Activated CD8-positive, alpha-beta memory T cell treated with anti-CD3 and anti-CD28 coated beads, Interleukin-2, amount 50 U/mL, for 24 hours (primary cell): Measurements from ENCODE around the gene MTHFR.
"Not testable (repeated sequence)": the region's sequence is repeated elsewhere in the genome, so short reads cannot be mapped to it uniquely, and the experiment has no call there.

Experiments used
- DNase-seq: peaks from one replicate; pipeline ENCODE4 v3.0.0-alpha.2; 2020; ENCODE audit errors: extremely low read depth

The MTHFR gene

DNA sequence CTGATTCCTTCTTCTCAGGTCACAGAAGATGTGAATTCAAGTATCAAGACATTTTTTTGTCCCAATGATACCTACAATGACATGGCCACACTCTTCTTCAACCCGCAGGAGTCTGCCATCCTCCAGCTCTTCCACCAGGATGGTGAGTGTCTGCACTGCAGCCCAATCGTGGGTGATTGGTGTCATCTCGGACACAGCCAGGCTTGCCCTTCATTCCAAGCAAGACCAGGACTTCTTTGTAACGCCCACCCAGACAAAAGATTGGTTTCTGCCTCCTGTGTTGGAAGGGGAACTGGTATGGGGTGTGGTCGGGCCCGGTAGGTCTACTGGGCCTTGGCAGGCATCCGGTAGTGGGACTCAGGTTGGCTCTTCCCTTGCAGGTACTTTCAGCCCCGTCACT is 27.7 kb upstream of the MTHFR start:
- DNase-seq, result no peak

DNA sequence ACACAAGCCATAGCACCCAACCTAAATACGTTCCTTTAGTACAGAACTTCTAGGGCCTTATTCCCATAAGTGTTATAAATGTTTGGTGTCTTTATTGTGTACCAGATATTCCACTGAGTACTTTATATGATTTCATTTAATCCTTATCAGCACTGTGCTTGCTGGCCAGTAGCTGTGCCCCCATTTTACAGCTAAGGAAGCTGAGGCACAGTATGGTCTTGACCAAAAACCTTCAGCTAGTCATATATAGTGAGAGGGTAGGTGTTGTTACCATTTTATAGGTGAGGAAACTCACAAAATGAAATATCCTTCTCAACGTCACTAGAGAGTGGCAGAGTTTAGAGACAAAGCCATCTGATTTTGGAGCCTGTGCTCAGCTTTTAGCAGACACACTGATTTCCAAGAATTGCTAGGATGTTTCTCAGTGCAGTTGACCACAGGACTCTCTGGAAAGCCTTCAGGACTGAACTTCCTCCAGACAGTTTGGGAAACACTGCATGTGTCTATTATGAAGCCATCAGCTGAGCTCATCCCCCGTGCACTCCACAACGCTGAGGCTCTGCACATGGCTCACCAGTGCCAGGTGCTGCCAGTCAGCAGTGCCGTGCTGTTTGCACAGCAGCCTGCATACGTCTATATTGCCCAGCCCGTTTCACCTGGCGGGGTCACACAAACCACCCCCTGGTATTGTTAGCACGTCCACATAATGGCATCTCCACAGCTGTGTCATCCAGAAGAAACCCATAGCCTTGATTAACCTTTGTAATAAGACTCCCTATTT is 26.4 kb upstream of the MTHFR start:
- DNase-seq, result no peak

DNA sequence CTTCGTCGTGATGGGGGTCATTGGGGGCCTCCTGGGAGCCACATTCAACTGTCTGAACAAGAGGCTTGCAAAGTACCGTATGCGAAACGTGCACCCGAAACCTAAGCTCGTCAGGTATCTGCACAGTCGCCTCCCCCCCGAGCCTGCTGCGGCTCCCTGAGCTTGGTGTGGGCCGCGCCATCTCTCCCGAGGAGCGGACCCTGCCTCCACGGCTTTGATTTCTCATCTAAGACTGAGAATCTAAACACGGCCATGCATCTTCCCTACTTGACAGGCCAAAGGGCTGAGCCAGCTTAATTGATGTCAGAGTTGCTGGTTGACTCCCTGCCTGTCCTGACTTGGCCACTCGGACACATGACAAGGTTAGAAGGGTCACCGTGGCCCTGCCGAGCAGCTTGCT is 22.7 kb upstream of the MTHFR start:
- no peak for DNase-seq

DNA sequence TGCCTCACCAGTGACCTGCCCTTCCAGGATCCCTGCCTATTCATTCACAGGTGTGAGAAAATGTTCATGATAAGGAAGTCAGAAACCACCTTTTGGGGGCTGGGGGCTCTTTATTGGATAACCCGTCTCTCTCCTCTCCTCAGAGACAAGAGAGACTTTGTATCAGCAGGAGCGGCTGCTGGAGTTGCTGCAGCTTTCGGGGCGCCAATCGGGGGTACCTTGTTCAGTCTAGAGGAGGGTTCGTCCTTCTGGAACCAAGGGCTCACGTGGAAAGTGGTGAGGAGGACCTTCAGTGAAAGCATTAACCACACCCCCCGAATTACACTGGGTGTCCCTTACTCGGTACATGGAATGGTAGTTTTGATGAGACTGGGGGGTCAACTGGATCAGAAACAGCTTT is 21.2 kb upstream of the MTHFR start:
- DNase-seq, result no peak

DNA sequence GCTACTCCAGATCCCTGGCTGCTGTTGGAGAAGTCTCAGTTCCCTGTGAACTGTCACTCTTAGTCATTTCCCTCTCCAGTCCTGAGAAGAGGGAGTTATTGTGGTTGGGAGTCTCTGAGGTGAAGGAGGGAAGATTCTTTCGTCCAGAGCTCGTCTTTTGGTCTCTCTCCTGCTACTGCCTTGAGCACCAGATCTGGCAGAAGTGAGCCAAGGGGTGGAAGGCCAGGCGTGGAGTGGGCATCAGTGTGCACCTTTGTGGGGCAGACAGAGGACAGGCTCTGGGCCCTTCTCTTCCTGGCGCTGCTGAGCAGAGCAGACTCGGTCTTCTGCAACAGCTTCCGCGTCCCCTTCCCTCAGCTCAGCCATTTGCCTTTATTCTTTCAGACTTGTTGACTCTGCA is 19.4 kb upstream of the MTHFR start:
- DNase-seq, result no peak

DNA sequence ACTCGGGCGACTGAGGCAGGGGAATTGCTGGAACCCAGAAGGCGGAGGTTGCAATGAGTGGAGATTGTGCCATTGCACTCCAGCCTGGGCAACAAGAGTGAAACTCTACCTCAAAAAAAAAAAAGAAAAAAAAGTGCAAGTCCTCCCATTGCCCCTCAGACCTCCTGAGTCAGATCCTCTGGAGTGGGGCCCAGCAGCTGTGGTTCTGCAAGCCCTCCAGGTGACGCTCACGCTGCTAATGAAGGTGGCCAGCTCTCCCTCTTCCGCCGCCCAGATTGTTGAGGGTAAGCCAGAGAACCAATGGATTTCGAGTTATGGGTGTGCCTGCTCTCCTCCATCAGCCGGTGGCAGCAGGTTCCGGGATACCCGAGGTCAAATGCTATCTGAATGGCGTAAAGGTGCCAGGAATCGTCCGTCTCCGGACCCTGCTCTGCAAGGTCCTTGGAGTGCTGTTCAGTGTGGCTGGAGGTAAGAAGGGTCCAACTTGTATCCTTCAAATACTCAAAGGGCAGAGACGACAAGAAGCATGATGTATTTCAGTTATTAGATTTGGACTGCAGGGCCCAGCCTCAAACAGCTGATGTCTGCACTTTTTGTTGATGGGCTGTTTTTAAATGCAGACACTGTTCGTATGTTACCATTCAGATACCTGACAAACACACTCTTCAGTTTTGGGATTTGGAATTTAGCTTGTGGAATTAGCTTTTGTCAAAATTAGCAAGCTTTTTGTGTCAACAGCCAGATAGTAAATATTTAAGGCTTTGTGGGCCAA is 17.8 kb upstream of the MTHFR start:
- DNase-seq, result no peak

DNA sequence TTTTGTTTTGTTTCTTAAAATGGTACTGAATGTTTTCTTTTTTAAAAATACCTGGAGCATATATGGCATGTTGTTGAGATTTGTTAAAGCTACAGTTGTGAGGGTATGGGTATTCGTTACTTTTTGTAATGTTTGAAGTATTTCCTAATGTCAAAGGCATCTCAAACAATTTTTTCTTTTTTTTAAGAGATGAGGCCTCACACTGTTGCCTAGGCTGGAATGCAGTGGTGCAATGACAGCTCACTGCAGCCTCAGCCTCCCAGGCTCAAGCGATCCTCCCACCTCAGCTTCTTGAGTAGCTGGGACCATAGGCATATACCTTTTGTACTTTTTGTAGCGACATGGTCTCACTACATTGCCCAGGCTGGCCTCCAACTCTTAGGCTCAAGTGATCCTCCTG is 16.3 kb upstream of the MTHFR start:
- no peak for DNase-seq

DNA sequence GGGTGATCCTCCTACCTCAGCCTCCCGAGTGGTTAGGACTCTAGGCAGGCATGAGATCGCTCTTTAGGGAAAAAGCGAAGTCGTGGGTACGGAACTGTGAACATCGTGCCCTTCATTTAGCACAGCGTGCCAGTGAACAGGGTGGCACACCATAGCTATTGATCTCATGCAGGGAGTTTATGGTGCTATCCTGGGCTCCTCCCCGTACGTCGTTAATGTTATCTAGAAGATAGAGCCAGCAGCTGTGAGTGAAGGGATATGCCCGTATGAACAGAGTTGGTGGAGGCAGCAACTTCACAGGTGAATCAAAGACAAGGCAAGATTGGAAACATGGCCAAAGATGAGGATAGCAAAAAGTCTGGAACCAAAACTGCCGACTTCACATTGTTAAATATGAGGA is 11.4 kb upstream of the MTHFR start:
- DNase-seq, result no peak

DNA sequence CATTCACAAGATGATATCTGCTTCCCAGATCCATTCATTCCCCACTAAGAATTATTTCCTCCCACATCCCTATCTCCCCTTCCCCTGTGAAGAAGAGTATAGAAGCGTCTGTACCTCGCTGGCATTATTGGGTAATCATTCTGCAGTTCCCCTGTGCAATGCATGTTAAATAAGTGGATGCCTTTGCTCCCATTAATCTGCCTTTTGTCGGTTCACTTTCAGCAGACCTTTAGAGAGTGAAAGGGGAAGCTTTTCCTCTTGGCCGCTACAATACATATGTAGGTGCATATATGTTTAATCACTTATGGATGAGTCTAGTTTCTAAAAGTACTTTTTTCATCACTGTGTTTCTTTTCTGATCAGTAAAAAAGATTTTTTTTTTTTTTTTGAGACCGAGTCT is 7.3 kb upstream of the MTHFR start:
- DNase-seq, result no peak

DNA sequence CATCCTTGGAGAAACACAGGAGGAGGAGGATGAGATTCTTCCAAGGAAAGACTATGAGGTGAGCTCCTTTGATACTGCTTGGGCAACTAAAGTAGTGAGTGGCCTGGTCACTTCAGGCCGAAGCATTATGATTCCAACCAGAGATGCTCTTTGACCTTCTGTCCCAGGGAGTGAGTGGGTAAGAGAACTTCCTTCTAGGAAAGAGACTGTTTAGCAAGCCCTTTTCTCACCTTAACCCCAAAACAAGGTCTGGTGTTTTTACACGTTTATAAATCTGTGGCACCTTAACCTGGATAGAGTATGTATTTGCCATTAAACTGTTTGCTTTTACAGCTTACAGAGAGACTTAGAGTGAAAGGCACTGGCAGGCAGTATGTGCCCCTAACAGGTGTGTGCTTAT is 1.4 kb upstream of the MTHFR start:
- DNase-seq, result no peak

DNA sequence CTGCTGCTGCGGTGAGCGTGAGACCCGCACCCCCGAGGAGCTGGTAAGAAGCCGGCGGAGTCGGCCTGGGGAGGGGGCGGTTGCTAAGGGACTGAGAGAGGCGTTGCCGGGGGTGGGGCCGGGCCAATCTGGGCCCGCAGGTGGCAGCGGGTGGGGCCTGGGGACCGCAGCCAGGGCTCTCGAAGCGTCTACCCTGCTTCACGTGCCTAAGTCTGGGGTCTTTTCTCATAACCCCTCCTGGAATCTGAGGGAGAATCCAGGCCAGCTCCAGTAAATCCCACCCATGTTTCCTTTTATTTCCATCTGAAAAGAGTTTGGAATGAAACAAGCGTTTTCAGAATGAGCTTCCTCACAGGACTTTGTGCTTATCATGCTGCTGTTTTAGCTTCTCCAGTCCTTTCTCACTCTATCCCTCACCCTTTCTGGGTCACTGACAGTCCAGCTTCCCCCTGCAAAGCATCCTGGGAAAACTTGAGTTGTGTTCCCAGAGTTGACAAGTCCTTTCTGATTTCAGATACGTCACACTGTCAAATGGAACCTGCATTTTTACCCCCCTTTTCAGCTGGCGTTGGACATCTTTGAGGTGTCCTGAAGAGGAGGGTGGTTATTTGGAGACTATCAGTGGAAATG is 658 bp upstream of the MTHFR start:
- DNase-seq, result no peak

DNA sequence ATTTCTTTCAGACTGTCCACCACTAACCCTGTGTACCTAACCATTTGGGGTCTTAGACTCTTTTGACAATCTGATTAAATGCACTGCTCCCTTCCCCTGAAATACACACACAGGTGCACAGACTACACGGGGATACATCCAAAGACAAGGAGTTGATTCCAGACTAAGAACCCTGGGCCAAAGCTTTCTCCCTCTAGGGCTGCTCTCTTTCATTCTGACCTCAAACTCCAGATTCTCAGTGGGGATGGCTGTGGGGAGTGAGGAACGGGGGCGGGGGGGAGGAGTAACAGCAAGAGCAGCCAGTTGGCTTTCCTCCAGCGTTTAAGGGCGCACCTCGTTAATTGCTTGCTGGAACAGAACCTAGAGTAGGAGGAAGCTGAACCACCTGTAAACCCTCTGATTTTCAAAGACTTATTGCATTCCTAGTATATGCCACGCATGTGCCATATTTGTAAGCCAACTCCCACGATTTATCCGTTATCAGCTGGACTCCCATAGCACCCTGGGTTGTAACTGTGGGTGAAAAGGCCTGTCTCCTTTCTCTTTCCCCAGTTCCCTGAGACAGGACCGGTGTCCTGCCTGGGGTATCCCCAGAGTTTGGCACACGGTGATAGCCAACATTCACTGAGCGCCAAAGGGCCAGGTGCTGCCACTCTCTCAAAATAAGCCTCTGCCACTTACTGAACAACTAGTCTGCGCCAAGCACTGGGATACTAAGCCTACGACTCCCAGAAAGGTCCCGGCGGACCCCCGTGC is 920 bp downstream of the MTHFR start:
- DNase-seq, result no peak

DNA sequence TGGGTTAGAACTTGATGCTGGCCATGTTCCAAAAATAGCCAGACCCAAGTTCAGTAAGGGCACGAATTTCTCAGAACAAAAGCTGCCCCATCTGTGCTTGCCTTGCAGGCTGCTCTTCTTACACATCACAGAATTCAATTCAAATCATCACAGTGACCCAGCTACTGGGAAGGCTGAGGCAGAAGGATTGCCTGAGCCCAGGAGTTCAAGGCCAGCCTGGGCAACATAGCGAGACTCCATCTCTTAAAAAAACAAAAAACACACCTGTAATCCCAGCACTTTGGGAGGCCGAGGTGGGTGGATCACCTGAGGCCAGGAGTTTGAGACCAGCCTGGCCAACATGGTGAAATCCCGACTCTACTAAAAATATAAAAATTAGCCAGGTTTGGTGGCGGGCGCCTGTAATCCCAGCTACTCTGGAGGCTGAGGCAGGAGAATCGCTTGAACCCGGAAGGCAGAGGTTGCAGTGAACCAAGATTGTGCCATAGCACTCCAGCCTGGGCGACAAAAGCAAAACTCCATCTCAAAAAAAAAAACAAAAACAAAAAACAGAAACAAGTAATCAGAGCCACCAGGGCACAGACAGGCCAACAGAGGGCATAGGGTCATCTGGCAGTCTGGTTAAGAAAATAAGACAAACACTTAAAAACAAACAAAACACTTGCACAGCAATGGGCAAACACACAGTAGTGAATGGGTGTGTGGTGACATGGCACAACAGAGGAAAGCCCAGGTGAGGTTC is 1.7 kb downstream of the MTHFR start:
- DNase-seq, result not testable (repeated sequence)

DNA sequence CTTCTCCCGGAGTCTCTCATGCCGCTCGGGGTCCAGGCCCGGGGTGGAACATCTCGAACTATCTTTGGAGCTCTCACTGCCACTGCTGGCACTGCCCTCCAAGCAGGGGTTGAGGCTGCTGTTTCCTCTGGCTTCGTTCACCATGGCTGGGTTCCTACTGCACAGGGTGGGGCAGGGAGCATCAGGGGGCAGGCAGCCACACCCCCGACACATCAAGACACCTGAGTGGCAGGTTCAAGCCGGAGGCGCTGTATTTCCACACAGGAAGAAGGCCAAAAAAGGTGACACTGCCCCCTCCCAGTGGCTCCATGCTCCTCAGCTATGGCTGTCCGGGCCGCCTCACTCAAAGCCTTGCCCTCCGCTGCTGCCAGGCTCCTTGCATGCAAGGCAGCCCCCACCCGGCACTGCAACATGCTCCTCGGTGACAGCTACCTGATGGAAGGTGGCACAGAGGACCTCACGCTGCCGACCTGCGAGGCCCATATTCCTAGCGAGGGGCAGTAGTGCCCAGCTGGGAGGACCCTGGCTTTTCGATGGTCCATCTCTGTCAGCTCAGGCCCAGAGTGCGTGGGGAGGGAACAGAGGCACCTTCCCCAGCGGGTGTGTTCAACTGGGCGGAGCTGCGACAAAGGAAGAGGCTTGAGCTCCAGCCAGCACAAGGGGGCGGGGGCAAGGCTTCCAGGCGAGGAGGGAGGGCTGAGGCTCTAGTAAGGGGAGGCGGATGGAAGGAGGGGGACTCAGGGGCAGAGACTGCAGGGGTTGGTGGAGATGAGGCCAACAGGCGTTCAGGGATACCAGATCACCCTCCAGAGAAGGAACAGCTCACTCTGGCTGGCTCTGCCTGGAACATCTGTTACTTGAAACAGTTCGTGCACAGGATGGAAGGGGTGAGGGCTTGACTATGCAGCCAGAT is 2.5 kb downstream of the MTHFR start:
- DNase-seq, result peak; percentile 53

DNA sequence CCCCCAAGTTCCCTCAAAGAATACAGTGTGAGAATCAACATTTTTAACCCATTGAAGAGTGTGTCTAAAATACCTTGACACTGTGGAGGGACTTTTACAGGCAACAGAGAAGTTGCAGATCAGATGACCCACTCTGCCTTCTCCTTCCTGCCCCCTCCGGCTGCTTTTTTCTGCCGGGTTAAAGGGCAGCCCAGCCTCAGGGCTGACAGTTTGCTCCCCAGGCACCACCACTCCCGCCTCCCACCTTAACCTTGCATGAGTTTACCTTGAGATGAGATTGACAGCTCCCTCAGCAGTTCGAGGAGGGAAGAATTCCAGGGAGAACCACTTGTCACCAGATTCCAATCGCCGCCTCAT is 3.2 kb downstream of the MTHFR start:
- DNase-seq, result no peak

DNA sequence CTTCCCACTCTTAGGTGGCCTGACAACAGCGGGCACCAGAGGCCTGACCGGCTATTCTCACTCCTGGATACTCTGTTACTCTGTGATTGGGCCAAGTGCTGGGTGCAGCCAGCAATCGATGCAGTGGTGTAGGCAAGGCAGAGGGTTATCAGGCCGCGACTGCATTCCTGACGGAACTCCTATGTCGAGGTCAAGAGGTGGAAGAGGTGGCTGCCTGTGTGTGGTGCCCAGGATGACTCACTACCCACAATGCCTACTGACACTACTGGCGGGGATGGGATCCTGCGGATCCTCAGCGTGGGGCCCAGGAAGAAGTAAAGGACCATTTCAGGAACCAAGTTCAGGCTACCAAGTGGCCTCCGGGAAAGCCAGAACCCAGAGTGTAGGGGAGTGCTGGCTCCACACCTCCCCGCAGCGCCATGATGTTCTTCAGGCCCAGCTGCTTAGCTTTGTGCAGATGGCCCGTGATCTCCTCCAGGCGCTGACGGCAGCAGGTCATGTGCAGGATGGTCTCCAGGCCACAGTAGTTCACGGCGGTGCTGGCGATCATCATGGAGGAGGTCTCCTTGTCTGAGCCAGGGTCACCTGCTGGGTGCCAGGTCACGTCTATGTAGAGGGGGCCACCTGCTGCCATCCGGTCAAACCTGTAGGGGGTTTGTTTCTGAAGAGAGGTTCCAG is 4.9 kb downstream of the MTHFR start:
- no peak for DNase-seq

DNA sequence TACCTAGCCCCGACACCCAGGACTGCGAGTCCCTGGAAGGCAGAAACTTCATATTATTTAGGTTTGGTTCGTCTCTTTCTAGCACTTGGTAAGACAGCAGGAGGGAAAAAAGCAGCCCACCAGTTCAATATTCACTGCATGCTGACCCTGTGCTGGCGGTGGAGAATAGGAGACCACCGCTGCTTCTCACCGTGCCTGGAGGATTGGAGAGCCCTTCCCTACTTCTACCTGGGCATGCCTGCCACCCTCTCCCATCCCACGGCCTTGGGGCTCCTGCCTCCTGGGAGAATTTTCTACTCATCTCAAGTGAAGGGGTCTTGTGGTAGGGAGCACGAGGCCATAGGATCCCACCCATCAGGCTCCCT is 5.4 kb downstream of the MTHFR start:
- DNase-seq, result no peak

DNA sequence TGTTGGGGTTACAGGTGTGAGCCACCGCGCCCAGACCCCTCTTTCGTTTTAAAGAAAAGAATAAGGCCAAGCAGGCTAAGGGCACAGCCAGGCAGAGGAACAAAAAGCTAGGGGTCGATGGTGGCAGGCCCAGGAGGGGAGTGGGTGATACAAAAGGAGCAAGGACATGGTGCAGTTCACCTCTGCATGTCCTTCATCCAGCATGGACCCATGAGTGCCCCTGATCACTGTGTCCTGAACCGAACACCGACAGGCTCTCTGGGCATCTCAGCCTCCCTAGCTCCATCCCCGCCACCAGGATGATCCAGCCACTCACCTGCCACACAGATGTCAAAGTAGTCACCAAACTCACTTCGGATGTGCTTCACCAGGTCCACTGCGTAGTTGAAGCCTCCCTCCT is 5.9 kb downstream of the MTHFR start:
- DNase-seq, result no peak

DNA sequence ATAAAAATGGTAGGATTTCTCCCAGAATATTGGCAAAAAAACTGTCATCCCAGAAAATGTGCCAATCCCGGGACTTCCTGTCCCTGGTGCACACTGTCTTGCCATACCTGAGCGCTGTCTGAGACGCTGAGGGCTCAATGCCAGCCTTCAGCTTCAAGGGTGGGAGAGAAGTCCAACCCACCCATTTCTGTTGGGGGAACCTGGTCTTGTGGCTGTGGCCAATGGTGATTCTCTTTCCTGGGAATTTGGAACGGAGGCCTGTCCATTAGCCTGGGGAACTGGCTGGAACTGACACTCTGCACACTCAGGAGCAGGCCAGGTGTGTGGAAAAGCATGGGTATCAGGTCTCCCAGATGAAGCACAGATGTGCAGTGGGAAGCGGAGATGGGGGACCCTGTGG is 6.7 kb downstream of the MTHFR start:
- DNase-seq, result no peak
